IPS DF 6.9 (cell line): ENCODE results near the gene CWC25.
"Not testable (repeated sequence)": the region's sequence is repeated elsewhere in the genome, so short reads cannot be mapped to it uniquely, and the experiment has no call there.

Source experiments
- DNase-seq: peaks from one replicate; pipeline ENCODE4 v3.0.0-alpha.2; 2013; ENCODE audit warnings: low read depth, low spot score
- H3K27ac ChIP-seq: one replicate; pipeline ENCODE4 v1.5.1; 2013; ENCODE audit warnings: low read length, control low read depth
- H3K27me3 ChIP-seq: 2 replicates; pipeline ENCODE4 v1.6.1; 2013; ENCODE audit warnings: mild to moderate bottlenecking, low read length; ENCODE audit not compliant: control insufficient read depth, insufficient read depth
- H3K36me3 ChIP-seq: 2 replicates; pipeline ENCODE4 v1.6.1; 2013; ENCODE audit warnings: low read length; ENCODE audit not compliant: control insufficient read depth, insufficient read depth
- H3K4me1 ChIP-seq: 2 replicates; pipeline ENCODE4 v1.6.1; 2013; ENCODE audit warnings: low read length; ENCODE audit not compliant: control insufficient read depth, insufficient read depth
- H3K4me3 ChIP-seq: 2 replicates; pipeline ENCODE4 v1.5.1; 2013; ENCODE audit warnings: mild to moderate bottlenecking, low read length
- H3K9me3 ChIP-seq: 2 replicates; pipeline ENCODE4 v1.6.1; 2013; ENCODE audit warnings: low read length, inconsistent platforms; ENCODE audit not compliant: control insufficient read depth, insufficient read depth
- WGBS: extraction: QIAGEN DNeasy Blood & Tissue Kit; methylation state at CpG from one replicate; pipeline ENCODE4 v1.1.7; 2013; ENCODE audit warnings: mixed read lengths, missing lambda C conversion rate; ENCODE audit not compliant: insufficient read length, insufficient coverage; 5-methylcytosine and 5-hydroxymethylcytosine counted together

Gene CWC25

GRCh38 chr17:38867968-38868816 is 43.1 kb upstream of the CWC25 start:
- no peak for DNase-seq
- Histone ChIP-seq H3K27me3 (no peaks in the 10 kb centered on the region), H3K4me1 (peaks cover 7% of the 10 kb centered on the region; the same call in 1 of the 2 replicates), H3K36me3 (no peaks in the 10 kb centered on the region), H3K27ac (no peak overlapping the region), H3K4me3 (peak overlapping the region; percentile 73; the same call in 1 of the 2 replicates), H3K9me3 (no peaks in the 10 kb centered on the region)
- no CpG with 5 or more reads among the region's 25 CpGs for WGBS

DNA sequence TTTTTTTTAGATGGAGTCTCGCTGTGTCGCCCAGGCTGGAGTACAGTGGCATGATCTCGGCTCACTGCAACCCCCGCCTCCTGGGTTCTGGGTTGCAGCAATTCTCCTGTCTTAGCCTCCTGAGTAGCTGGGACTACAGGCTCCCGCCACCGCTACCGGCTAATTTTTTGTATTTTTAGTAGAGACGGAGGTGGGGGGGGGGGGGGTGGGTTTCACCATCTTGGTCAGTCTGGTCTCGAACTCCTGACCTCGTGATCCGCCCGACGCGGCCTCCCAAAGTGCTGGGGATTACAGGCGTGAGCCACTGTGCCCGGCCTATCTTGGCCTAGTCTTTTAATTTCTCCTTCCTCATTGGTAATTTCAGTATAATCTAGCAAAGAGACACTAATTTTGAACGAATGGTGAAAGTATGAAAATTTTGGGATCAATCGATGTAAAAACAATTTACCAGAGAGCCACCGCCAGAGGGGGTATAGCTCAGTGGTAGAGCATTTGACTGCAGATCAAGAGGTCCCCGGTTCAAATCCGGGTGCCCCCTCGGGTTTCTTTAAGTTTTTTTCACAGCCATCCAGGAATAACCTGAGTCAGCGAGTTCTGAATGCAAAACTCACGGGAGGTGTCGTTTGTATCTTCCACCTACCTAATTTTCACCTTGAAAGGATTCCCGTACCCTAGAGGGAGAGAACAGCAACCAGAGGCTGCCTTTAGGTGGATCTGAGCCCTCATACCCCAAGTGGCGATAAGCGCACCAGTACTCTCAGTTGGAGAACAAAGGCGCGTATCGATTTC is 42.3 kb upstream of the CWC25 start:
- Histone ChIP-seq H3K27ac (no peak overlapping the region), H3K9me3 (no peaks in the 10 kb centered on the region), H3K27me3 (no peaks in the 10 kb centered on the region), H3K36me3 (no peaks in the 10 kb centered on the region), H3K4me1 (peaks cover 7% of the 10 kb centered on the region; the same call in 1 of the 2 replicates), H3K4me3 (peak overlapping the region; percentile 73; the same call in 1 of the 2 replicates)
- no CpG with 5 or more reads among the region's 31 CpGs for WGBS
- no peak for DNase-seq

DNA sequence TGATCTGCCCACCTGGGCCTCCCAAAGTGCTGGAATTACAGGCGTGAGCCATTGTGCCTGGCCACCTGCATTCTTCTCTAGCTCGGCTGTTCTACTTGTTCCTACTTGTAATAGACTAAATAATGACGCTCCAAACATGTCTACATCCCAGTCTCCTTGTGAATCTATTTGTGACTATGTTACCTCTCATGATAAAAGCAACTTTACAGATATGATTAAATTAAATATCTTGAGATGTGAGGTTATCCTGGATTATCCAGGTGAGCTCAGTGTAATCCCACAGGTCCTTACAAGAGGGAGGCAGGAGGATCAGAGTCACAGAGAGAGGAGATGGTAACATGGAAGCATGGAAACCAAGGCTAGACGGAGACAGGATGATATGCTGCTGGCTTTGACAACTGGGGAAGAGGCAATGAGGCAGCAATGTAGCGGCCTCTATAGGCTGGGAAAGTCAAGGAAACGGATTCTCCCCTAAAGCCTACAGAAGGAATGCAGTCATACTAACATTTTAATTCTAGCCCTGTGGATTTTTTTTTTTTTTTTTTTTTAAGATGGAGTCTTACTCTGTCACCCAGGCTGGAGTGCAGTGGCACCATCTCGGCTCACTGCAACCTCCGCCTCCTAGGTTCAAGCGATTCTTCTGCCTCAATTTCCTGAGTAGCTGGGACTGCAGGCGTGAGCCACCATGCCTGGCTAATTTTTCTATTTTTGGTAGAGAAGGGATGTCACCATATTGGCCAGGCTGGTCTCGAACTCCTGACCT is 39.7 kb upstream of the CWC25 start:
- no peak overlapping the region for H3K27ac ChIP-seq
- H3K9me3 ChIP-seq: no peaks in the 10 kb centered on the region
- H3K4me1 ChIP-seq: no peaks in the 10 kb centered on the region; the same call in 1 of the 2 replicates
- no peak overlapping the region for H3K4me3 ChIP-seq
- no peak for DNase-seq
- no peaks in the 10 kb centered on the region for H3K36me3 ChIP-seq
- WGBS: no CpG with 5 or more reads among the region's 11 CpGs
- no peaks in the 10 kb centered on the region for H3K27me3 ChIP-seq

GRCh38 chr17:38861399-38861843 is 36.3 kb upstream of the CWC25 start:
- no peak for DNase-seq
- H3K4me3 ChIP-seq: no peak overlapping the region

DNA sequence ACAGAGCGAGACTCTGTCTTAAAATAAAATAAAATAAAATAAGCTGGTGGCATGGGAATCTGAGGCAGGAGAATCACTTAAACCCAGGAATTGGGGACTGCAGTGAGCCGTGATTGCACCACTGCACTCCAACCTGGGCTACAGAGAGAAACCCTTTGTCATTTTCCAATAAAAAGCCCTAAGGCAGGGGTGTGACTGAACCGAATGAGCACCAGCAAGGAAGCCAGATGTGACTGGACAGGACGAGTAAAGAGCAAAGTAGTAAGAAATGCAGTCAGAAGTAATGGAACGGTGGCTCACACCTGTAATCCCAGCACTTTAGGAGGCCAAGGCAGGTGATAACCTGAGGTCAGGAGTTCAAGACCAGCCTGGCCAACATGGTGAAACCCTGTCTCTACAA is 32.1 kb upstream of the CWC25 start:
- no peak overlapping the region for H3K27ac ChIP-seq
- no peak for DNase-seq
- H3K27me3 ChIP-seq: no peaks in the 10 kb centered on the region
- H3K4me3 ChIP-seq: no peak overlapping the region
- WGBS: no CpG with 5 or more reads among the region's 5 CpGs
- no peaks in the 10 kb centered on the region; the same call in 1 of the 2 replicates for H3K36me3 ChIP-seq
- H3K4me1 ChIP-seq: no peaks in the 10 kb centered on the region
- H3K9me3 ChIP-seq: no peaks in the 10 kb centered on the region

More at GRCh38 chr17:38861399-38861843, 36.3 kb upstream of the CWC25 start:
- H3K4me1 ChIP-seq: no peaks in the 10 kb centered on the region
- no peaks in the 10 kb centered on the region for H3K36me3 ChIP-seq
- no CpG with 5 or more reads among the region's 8 CpGs for WGBS
- no peaks in the 10 kb centered on the region for H3K27me3 ChIP-seq
- no peak overlapping the region for H3K27ac ChIP-seq
- no peaks in the 10 kb centered on the region for H3K9me3 ChIP-seq

- not testable (repeated sequence) for H3K27me3 ChIP-seq, H3K27ac ChIP-seq, DNase-seq, H3K9me3 ChIP-seq, H3K4me1 ChIP-seq, H3K4me3 ChIP-seq
- no CpG with 5 or more reads among the region's 28 CpGs for WGBS
- H3K36me3 ChIP-seq: peaks cover 12% of the 10 kb centered on the region; the same call in 1 of the 2 replicates
Measured at GRCh38 chr17:38855101-38855714, 30.1 kb upstream of the CWC25 start.

DNA sequence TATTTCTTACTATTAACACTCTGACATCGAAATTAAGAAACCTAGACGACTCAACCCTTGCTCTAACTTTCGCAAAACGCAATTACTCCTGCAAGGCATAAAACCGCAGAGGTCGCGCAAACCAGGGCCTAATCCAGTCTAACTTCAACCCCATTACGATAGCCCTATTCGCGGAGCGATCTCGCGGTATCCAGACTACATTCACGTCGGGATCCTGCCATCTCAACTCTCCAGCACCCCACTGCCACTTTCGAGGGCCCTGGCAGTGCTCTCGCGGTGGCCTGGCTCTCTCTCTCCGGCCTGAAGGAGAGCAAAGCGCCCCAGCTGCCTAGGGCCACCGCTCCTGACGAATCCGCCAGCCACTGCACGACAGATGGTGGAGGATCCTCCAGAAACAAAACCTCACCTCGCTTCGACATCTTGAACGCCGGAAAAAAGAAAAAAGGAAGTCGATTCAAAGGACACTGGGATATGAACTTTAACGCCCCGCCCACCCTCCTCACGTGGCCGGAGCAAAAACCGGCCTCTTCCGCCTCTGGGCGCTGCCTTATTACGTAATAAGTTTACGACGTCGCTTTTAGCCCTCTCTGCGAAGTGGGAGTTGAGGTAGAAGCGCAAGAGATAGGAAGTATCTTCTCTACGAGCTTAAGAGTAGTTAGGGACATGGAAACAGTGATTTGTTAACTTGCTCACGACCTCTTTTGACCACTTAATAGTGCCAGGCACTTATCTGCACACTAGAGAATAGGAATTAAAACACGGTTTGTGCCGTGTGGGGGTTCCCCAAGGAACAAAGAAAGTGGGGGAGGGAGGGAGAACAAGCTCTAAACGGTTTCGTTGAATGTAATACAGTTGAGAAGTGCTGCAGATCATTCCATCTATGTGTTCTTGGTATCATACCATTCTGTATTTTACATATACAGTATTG is 28.4 kb upstream of the CWC25 start, which contains the start of gene RPL23:
TSS of gene RPL23 (minus strand) at position 430 of the 928 bp plus-strand sequence. CDS start at position 419, 11 bp downstream.
- DNase-seq: no peak
- WGBS: no CpG with 5 or more reads among the region's 48 CpGs
- H3K27ac ChIP-seq: no peak within 1 kb of the TSS
- peaks cover 20% of the 10 kb centered on the region; the same call in 1 of the 2 replicates for H3K36me3 ChIP-seq
- no peaks in the 10 kb centered on the region for H3K27me3 ChIP-seq
- peak within 1 kb of the TSS; percentile 63 for H3K4me3 ChIP-seq
- no peaks in the 10 kb centered on the region for H3K9me3 ChIP-seq
- no peaks in the 10 kb centered on the region for H3K4me1 ChIP-seq

- DNase-seq: no peak
- Histone ChIP-seq H3K27me3 (no peaks in the 10 kb centered on the region), H3K9me3 (no peaks in the 10 kb centered on the region), H3K27ac (no peak overlapping the region), H3K4me1 (no peaks in the 10 kb centered on the region), H3K4me3 (peak overlapping the region; percentile 63), H3K36me3 (peaks cover 26% of the 10 kb centered on the region; the same call in 1 of the 2 replicates)
- no CpG with 5 or more reads among the region's 19 CpGs for WGBS
Measured at GRCh38 chr17:38852771-38853291, 27.7 kb upstream of the CWC25 start.

DNA sequence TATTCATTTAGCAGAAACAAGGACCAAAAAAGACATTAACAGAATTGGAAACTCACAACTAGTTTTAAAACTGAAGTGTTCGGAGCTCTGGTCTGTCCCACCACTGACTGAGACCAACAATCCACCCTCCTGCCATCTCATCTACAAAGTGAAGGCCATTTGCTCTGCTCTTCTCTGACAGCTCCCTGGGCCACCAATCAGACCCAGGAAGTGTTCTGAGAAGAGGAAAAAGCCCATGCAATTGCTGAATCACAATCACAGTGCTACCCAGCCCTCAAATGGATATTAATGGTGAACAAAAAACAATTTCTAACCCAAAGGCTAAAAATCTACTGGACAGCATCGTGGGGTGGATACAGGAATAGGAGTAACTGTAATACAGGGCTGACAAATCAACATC is 26.3 kb upstream of the CWC25 start:
- WGBS: no CpG with 5 or more reads among the region's 2 CpGs
- no peak overlapping the region for H3K27ac ChIP-seq
- peaks cover 32% of the 10 kb centered on the region; the same call in 1 of the 2 replicates for H3K36me3 ChIP-seq

More for the DNA sequence above, 26.3 kb upstream of the CWC25 start:
- Histone ChIP-seq H3K4me1 (no peaks in the 10 kb centered on the region), H3K9me3 (no peaks in the 10 kb centered on the region), H3K4me3 (peak overlapping the region; percentile 22; the same call in 1 of the 2 replicates), H3K27me3 (no peaks in the 10 kb centered on the region)
- no peak for DNase-seq
